Measurements from ENCODE around the gene NR1D1. TPM values are rescaled to one million over a fixed set of nuclear protein-coding genes. Genes with fewer than 3 reads are reported as not detected.
A peak's percentile ranks its signal among the peaks of the same experiment; 100 is the strongest.

NR1D1 gene
- total RNA-seq, 2 experiments from 2014 or later, result 5.0 to 5.8 TPM

- peaks cover 71% of the 10 kb centered on the region for H3K4me1 Mint-ChIP-seq
- DNase-seq (peak; percentile 95), ATAC-seq (ENCODE audit: low read depth) (peak; percentile 55)
- POLR2A ChIA-PET, result interaction anchor here (0.7 to 3.5 kb wide), 10 partner anchors 12 to 1589 kb away, joined by 3 to 46 read pairs (median 5); partner anchors contain the start of genes MED24 and PSMD3
- H3K36me3 Mint-ChIP-seq, result peaks cover 13% of the 10 kb centered on the region
- H3K27me3 Mint-ChIP-seq, result no peaks in the 10 kb centered on the region
- H3K9me3 Mint-ChIP-seq, result no peaks in the 10 kb centered on the region
- peak overlapping the region; percentile 78 for H3K27ac Mint-ChIP-seq
- H3K4me3 Mint-ChIP-seq, result peak overlapping the region; percentile 94
Observed at GRCh38 chr17:40098846-40099618, 1.4 kb downstream of the NR1D1 start.

GRCh38 chr17:40097931-40098845 is 2.2 kb downstream of the NR1D1 start:
- Mint-ChIP-seq H3K36me3 (peaks cover 13% of the 10 kb centered on the region), H3K9me3 (no peaks in the 10 kb centered on the region), H3K4me3 (peak overlapping the region; percentile 94), H3K27ac (peak overlapping the region; percentile 76), H3K4me1 (peaks cover 63% of the 10 kb centered on the region), H3K27me3 (no peaks in the 10 kb centered on the region)
- DNase-seq, result no peak
- POLR2A ChIA-PET, result interaction anchor here (0.7 to 3.5 kb wide), 9 partner anchors 13 to 1590 kb away, joined by 3 to 46 read pairs (median 5); partner anchors contain the start of gene MED24
- no peak for ATAC-seq (ENCODE audit: low read depth)

- no peaks in the 10 kb centered on the region for H3K27me3 Mint-ChIP-seq
- peaks cover 63% of the 10 kb centered on the region for H3K4me1 Mint-ChIP-seq
- H3K4me3 Mint-ChIP-seq, result peak overlapping the region; percentile 79
- H3K27ac Mint-ChIP-seq, result peak overlapping the region; percentile 91
- H3K36me3 Mint-ChIP-seq, result peaks cover 13% of the 10 kb centered on the region
- ATAC-seq (ENCODE audit: low read depth) (no peak), DNase-seq (no peak)
- no peaks in the 10 kb centered on the region for H3K9me3 Mint-ChIP-seq
- POLR2A ChIA-PET, result interaction anchor here (1.1 to 2.5 kb wide), 3 partner anchors 10 to 43 kb away, joined by 4 to 24 read pairs (median 4); partner anchors contain the start of gene MED24
Observed at GRCh38 chr17:40097087-40097486, 3.3 kb downstream of the NR1D1 start.

GRCh38 chr17:40095944-40096791 is 4.2 kb downstream of the NR1D1 start:
- POLR2A ChIA-PET, result interaction anchor here (0.8 to 2.5 kb wide), 5 partner anchors 11 to 43 kb away, joined by 3 to 24 read pairs (median 3); partner anchors contain the start of gene MED24
- H3K27me3 Mint-ChIP-seq, result no peaks in the 10 kb centered on the region
- peak; percentile 85 for ATAC-seq (ENCODE audit: low read depth)

GRCh38 chr17:40095351-40095943 is 4.9 kb downstream of the NR1D1 start:
- POLR2A ChIA-PET, result interaction anchor here (0.8 to 2.5 kb wide), 5 partner anchors 16 to 44 kb away, joined by 3 to 24 read pairs (median 3); partner anchors contain the start of gene MED24
- Mint-ChIP-seq H3K4me1 (peaks cover 53% of the 10 kb centered on the region), H3K36me3 (peaks cover 13% of the 10 kb centered on the region), H3K27me3 (no peaks in the 10 kb centered on the region), H3K4me3 (peak overlapping the region; percentile 79), H3K27ac (peak overlapping the region; percentile 91), H3K9me3 (no peaks in the 10 kb centered on the region)
- ATAC-seq (ENCODE audit: low read depth), result no peak
- peak; percentile 45 for DNase-seq

More at GRCh38 chr17:40095944-40096791, 4.2 kb downstream of the NR1D1 start:
- Mint-ChIP-seq H3K36me3 (peaks cover 13% of the 10 kb centered on the region), H3K9me3 (no peaks in the 10 kb centered on the region), H3K27ac (peak overlapping the region; percentile 91), H3K4me3 (peak overlapping the region; percentile 79), H3K4me1 (peaks cover 61% of the 10 kb centered on the region)
- DNase-seq, result peak; percentile 67

- Mint-ChIP-seq H3K36me3 (peaks cover 13% of the 10 kb centered on the region), H3K27me3 (no peaks in the 10 kb centered on the region), H3K4me1 (peaks cover 49% of the 10 kb centered on the region), H3K9me3 (no peaks in the 10 kb centered on the region), H3K4me3 (no peak overlapping the region), H3K27ac (peak overlapping the region; percentile 45)
- ATAC-seq (ENCODE audit: low read depth), result no peak
- POLR2A ChIA-PET, result interaction anchor here (1.1 to 2.5 kb wide), 4 partner anchors 17 to 44 kb away, joined by 3 to 24 read pairs (median 3); no protein-coding TSS in a partner anchor
- DNase-seq, result no peak
Observed at GRCh38 chr17:40094874-40095273, 5.5 kb downstream of the NR1D1 start.

GRCh38 chr17:40093580-40094201 is 6.7 kb downstream of the NR1D1 start:
- Mint-ChIP-seq H3K27ac (no peak overlapping the region), H3K36me3 (peaks cover 13% of the 10 kb centered on the region), H3K27me3 (no peaks in the 10 kb centered on the region), H3K4me3 (no peak overlapping the region), H3K4me1 (peaks cover 40% of the 10 kb centered on the region), H3K9me3 (no peaks in the 10 kb centered on the region)
- POLR2A ChIA-PET, result no interaction called here
- DNase-seq (no peak), ATAC-seq (ENCODE audit: low read depth) (no peak)

GRCh38 chr17:40093005-40093579 is 7.3 kb downstream of the NR1D1 start:
- no peak overlapping the region for H3K4me3 Mint-ChIP-seq
- ATAC-seq (ENCODE audit: low read depth) (no peak), DNase-seq (no peak)
- POLR2A ChIA-PET, result no interaction called here
- H3K9me3 Mint-ChIP-seq, result no peaks in the 10 kb centered on the region
- no peaks in the 10 kb centered on the region for H3K27me3 Mint-ChIP-seq
- H3K27ac Mint-ChIP-seq, result no peak overlapping the region
- peaks cover 12% of the 10 kb centered on the region for H3K36me3 Mint-ChIP-seq
- peaks cover 34% of the 10 kb centered on the region for H3K4me1 Mint-ChIP-seq

GRCh38 chr17:40092581-40092980 is 7.8 kb downstream of the NR1D1 start:
- no peaks in the 10 kb centered on the region for H3K27me3 Mint-ChIP-seq

GRCh38 chr17:40091691-40092397 is 8.5 kb downstream of the NR1D1 start:
- no peak for ATAC-seq (ENCODE audit: low read depth)
- POLR2A ChIA-PET, result interaction anchor here (0.7 kb wide), 1 partner anchor 15 kb away, joined by 3 read pairs; no protein-coding TSS in a partner anchor
- Mint-ChIP-seq H3K4me1 (peaks cover 26% of the 10 kb centered on the region), H3K9me3 (no peaks in the 10 kb centered on the region), H3K27me3 (no peaks in the 10 kb centered on the region), H3K36me3 (peaks cover 11% of the 10 kb centered on the region), H3K4me3 (no peak overlapping the region), H3K27ac (no peak overlapping the region)
- DNase-seq, result no peak

More at GRCh38 chr17:40092581-40092980, 7.8 kb downstream of the NR1D1 start:
- POLR2A ChIA-PET, result no interaction called here
- Mint-ChIP-seq H3K4me3 (no peak overlapping the region), H3K27ac (no peak overlapping the region), H3K36me3 (peaks cover 10% of the 10 kb centered on the region), H3K9me3 (no peaks in the 10 kb centered on the region), H3K4me1 (peaks cover 30% of the 10 kb centered on the region)
- DNase-seq (no peak), ATAC-seq (ENCODE audit: low read depth) (no peak)
